ENCODE results near the gene ATG9A. TPM values are rescaled to one million over a fixed set of nuclear protein-coding genes. Genes with fewer than 3 reads are reported as not detected.

The ATG9A gene
- total and polyA plus RNA-seq, 9 of the 15 experiments (the other 6 are each of a cell fraction or from before 2014, with no cell fraction given) = 0.25 to 65.6 (median 23.4) TPM

GRCh38 chr2:219277703-219278654, 48.5 kb upstream of the ATG9A start:
- WGBS (ENCODE audit: insufficient coverage, low coverage, missing lambda C conversion rate) = 24% methylated on average over 19 of the region's 25 CpGs
- H2AFZ ChIP-seq (ENCODE audit: low read depth, low read length) = peak overlapping the region; percentile 96
- FAIRE-seq = peak; percentile 82
- in situ Hi-C loops (cut with MboI) (no loop called here), intact Hi-C loops (cut with micrococcal nuclease) (loop anchor here (2.0 to 5.0 kb wide), 2 partner anchors 25 to 319 kb away; partner anchors contain the start of genes STK11IP, TUBA4A and TUBA4B)
- peak overlapping the region; percentile 87 for H3K27ac ChIP-seq (ENCODE audit: extremely low read depth, low read depth, low read length)
- H3K4me1 ChIP-seq (replicated peaks in 1 of 2; ENCODE audit: control insufficient read depth in 2 of 2, insufficient read depth in 2 of 2, low read length in 2 of 2) = peaks cover 42 to 54% of the 10 kb centered on the region in 2 experiments
- H3K9me1 ChIP-seq (ENCODE audit: control insufficient read depth, insufficient read depth, low read length) = peaks cover 5% of the 10 kb centered on the region
- ATAC-seq = peak; percentile 26
- no TSS peak for BruUV-seq (replicated peaks)
- no peaks in the 10 kb centered on the region for H3K36me3 ChIP-seq (ENCODE audit: control insufficient read depth, insufficient read depth, low read length)
- ChIA-PET POLR2A (interaction anchor here (0.7 to 1.6 kb wide), 7 partner anchors 15 to 144 kb away, joined by 3 to 8 read pairs (median 5); partner anchors contain the start of genes CNPPD1, TUBA4A and TUBA4B), CTCF (ENCODE audit: low intra/inter-chr PET ratio) (interaction anchor here (4.3 kb wide), 1 partner anchor 17 kb away, joined by 28 read pairs; no protein-coding TSS in a partner anchor)
- peak; percentile 61 to 81 (median 64) for DNase-seq (ENCODE audit: extremely low read depth in 1 of 4, low spot score in 3 of 4)
- H3K27me3 ChIP-seq (ENCODE audit: control insufficient read depth in 2 of 2, insufficient read depth in 2 of 2, low read length in 2 of 2) = no peaks in the 10 kb centered on the region
- H3K79me2 ChIP-seq (ENCODE audit: control insufficient read depth, insufficient read depth, low read length) = no peaks in the 10 kb centered on the region
- peak overlapping the region; percentile 80 to 84 for H3K9ac ChIP-seq (ENCODE audit: insufficient read depth in 1 of 2, low read depth in 2 of 2, low read length in 2 of 2)
- H4K20me1 ChIP-seq (replicated peaks; ENCODE audit: control insufficient read depth, insufficient read depth, low read length) = no peaks in the 10 kb centered on the region
- H3K4me2 ChIP-seq (ENCODE audit: insufficient read depth, low read length) = peak overlapping the region; percentile 74
- no peaks in the 10 kb centered on the region for H3K9me3 ChIP-seq (replicated peaks; ENCODE audit: control insufficient read depth, insufficient read depth, low read depth, low read length)
- peak overlapping the region; percentile 32 for H3K4me3 ChIP-seq
- no peak for TF ChIP-seq DLX4 (CRISPR knock-in tag; IDR thresholded peaks at IDR 0.05)
- 0 out of 2 replicates have a peak, but pooled peaks have one; percentile 36 for TF ChIP-seq HMBOX1 (IDR thresholded peaks at IDR 0.05)
- peak; percentile 11 for TF ChIP-seq TBP (optimal IDR thresholded peaks at IDR 0.05; ENCODE audit: low read depth, low read length)
- no peak for TF ChIP-seq ZNF592 (IDR thresholded peaks at IDR 0.05)
- TF ChIP-seq EGR1 (conservative IDR thresholded peaks at IDR 0.05) = no peak
- no peak for TF ChIP-seq GTF2E2 (tag; IDR thresholded peaks at IDR 0.05)
- peak; percentile 49 for TF ChIP-seq CREM (IDR thresholded peaks at IDR 0.05; ENCODE audit: low read depth)
- TF ChIP-seq ARID4B (CRISPR knock-in tag; IDR thresholded peaks at IDR 0.05) = no peak
